ENCODE measurements around the gene CCDC28A.

CCDC28A gene

GRCh38 chr6:138833816-138834539, 60.4 kb downstream of the CCDC28A start:
- DNase-seq (ENCODE audit: low read depth in 2 of 2), result no peak

GRCh38 chr6:138837246-138837645, 63.7 kb downstream of the CCDC28A start:
- no peak for DNase-seq (ENCODE audit: low read depth in 2 of 2)
